T-helper 22 cell (primary cell): ENCODE measurements around the gene MAPRE2.

Experiments
- DNase-seq: peaks from one replicate; pipeline ENCODE4 v3.0.0-alpha.2; 2020; ENCODE audit warnings: low read depth

The MAPRE2 gene

GRCh38 chr18:35062408-35062807, 21.2 kb downstream of the MAPRE2 start:
- no peak for DNase-seq

GRCh38 chr18:35063875-35064690, 22.9 kb downstream of the MAPRE2 start:
- DNase-seq = no peak

- no peak for DNase-seq
Observed at GRCh38 chr18:35067454-35067853, 26.2 kb downstream of the MAPRE2 start.

- no peak for DNase-seq
Observed at GRCh38 chr18:35071819-35072247, 30.6 kb downstream of the MAPRE2 start.

- DNase-seq = no peak
Observed at GRCh38 chr18:35072616-35073015, 31.4 kb downstream of the MAPRE2 start.

- no peak for DNase-seq
Observed at GRCh38 chr18:35073186-35074105, 32.2 kb downstream of the MAPRE2 start.

- no peak for DNase-seq
Observed at GRCh38 chr18:35074581-35074980, 33.4 kb downstream of the MAPRE2 start.

GRCh38 chr18:35075132-35075531, 33.9 kb downstream of the MAPRE2 start:
- DNase-seq = no peak

- DNase-seq = no peak
Observed at GRCh38 chr18:35076135-35076924, 35.1 kb downstream of the MAPRE2 start.

- no peak for DNase-seq
Observed at GRCh38 chr18:35077937-35078336, 36.7 kb downstream of the MAPRE2 start.

GRCh38 chr18:35080058-35080457, 38.8 kb downstream of the MAPRE2 start:
- no peak for DNase-seq

GRCh38 chr18:35083174-35083712, 42.0 kb downstream of the MAPRE2 start:
- DNase-seq = no peak

GRCh38 chr18:35084494-35085449, 43.6 kb downstream of the MAPRE2 start:
- DNase-seq = no peak

GRCh38 chr18:35085450-35086380, 44.5 kb downstream of the MAPRE2 start:
- no peak for DNase-seq

- no peak for DNase-seq
Observed at GRCh38 chr18:35086704-35087103, 45.5 kb downstream of the MAPRE2 start.

- DNase-seq = no peak
Observed at GRCh38 chr18:35087726-35088125, 46.5 kb downstream of the MAPRE2 start.

GRCh38 chr18:35088921-35089320, 47.7 kb downstream of the MAPRE2 start:
- DNase-seq = no peak

GRCh38 chr18:35089382-35089781, 48.2 kb downstream of the MAPRE2 start:
- no peak for DNase-seq

- no peak for DNase-seq
Observed at GRCh38 chr18:35089891-35090550, 48.8 kb downstream of the MAPRE2 start.
